ENCODE results near the gene LRP1. TPM values are rescaled to one million over a fixed set of nuclear protein-coding genes. Genes with fewer than 3 reads are reported as not detected.

LRP1 gene
- total RNA-seq, 1 experiment from 2014 or later: 0.56 TPM

- Histone ChIP-seq H3K27me3 (ENCODE audit: low read length) (no peaks in the 10 kb centered on the region), H3K9ac (ENCODE audit: low read length) (peak overlapping the region; percentile 98)
- peak; percentile 94 for DNase-seq
These were observed 115.4 kb downstream of the LRP1 start for GRCh38 chr12:57243521-57244311.

GRCh38 chr12:57244312-57244696 lies 116.0 kb downstream of the LRP1 start:
- peaks cover 7% of the 10 kb centered on the region; the same call in 1 of the 2 replicates for H4K20me1 ChIP-seq (ENCODE audit: insufficient read depth, low read depth, low read length)
- H3K4me1 ChIP-seq (ENCODE audit: low read length): peaks cover 58% of the 10 kb centered on the region
- no peak overlapping the region for H2AFZ ChIP-seq (ENCODE audit: low read length)
- no peaks in the 10 kb centered on the region for H3K36me3 ChIP-seq (ENCODE audit: insufficient read depth, low read length)
- H3K9me3 ChIP-seq (ENCODE audit: low read length): no peaks in the 10 kb centered on the region
- H3K27me3 ChIP-seq (ENCODE audit: low read length): no peaks in the 10 kb centered on the region
- peak overlapping the region; percentile 99 for H3K4me2 ChIP-seq (ENCODE audit: low read depth, low read length, poor library complexity, severe bottlenecking)
- no peak overlapping the region for H3K27ac ChIP-seq (ENCODE audit: low read length)
- no peaks in the 10 kb centered on the region for H3K9me2 ChIP-seq (replicated peaks; ENCODE audit: insufficient read depth, low read length)
- no peak for DNase-seq
- H3K4me3 ChIP-seq (ENCODE audit: low read length): no peak overlapping the region; the same call in 1 of the 2 replicates
- no peaks in the 10 kb centered on the region for H3K79me2 ChIP-seq (ENCODE audit: low read length)
- H3K9ac ChIP-seq (ENCODE audit: low read length): peak overlapping the region; percentile 98

More at GRCh38 chr12:57243521-57244311, 115.4 kb downstream of the LRP1 start:
- no peaks in the 10 kb centered on the region for H3K9me3 ChIP-seq (ENCODE audit: low read length)
- H3K36me3 ChIP-seq (ENCODE audit: insufficient read depth, low read length): no peaks in the 10 kb centered on the region
- peak overlapping the region; percentile 69 for H3K4me3 ChIP-seq (ENCODE audit: low read length)
- peaks cover 58% of the 10 kb centered on the region for H3K4me1 ChIP-seq (ENCODE audit: low read length)
- H2AFZ ChIP-seq (ENCODE audit: low read length): no peak overlapping the region
- H3K27ac ChIP-seq (ENCODE audit: low read length): peak overlapping the region; percentile 98
- no peaks in the 10 kb centered on the region for H3K79me2 ChIP-seq (ENCODE audit: low read length)
- H4K20me1 ChIP-seq (ENCODE audit: insufficient read depth, low read depth, low read length): peaks cover 7% of the 10 kb centered on the region; the same call in 1 of the 2 replicates
- H3K9me2 ChIP-seq (replicated peaks; ENCODE audit: insufficient read depth, low read length): no peaks in the 10 kb centered on the region
- peak overlapping the region; percentile 99 for H3K4me2 ChIP-seq (ENCODE audit: low read depth, low read length, poor library complexity, severe bottlenecking)

GRCh38 chr12:57247041-57247440 lies 118.8 kb downstream of the LRP1 start:
- Histone ChIP-seq H3K36me3 (ENCODE audit: insufficient read depth, low read length) (no peaks in the 10 kb centered on the region), H3K4me2 (ENCODE audit: low read depth, low read length, poor library complexity, severe bottlenecking) (no peak overlapping the region), H3K9me2 (replicated peaks; ENCODE audit: insufficient read depth, low read length) (no peaks in the 10 kb centered on the region), H3K9ac (ENCODE audit: low read length) (no peak overlapping the region), H3K27me3 (ENCODE audit: low read length) (no peaks in the 10 kb centered on the region), H2AFZ (ENCODE audit: low read length) (no peak overlapping the region), H3K9me3 (ENCODE audit: low read length) (no peaks in the 10 kb centered on the region), H3K4me3 (ENCODE audit: low read length) (no peak overlapping the region), H3K27ac (ENCODE audit: low read length) (no peak overlapping the region), H3K4me1 (ENCODE audit: low read length) (peaks cover 35% of the 10 kb centered on the region), H4K20me1 (ENCODE audit: insufficient read depth, low read depth, low read length) (no peaks in the 10 kb centered on the region), H3K79me2 (ENCODE audit: low read length) (no peaks in the 10 kb centered on the region)
- no peak for DNase-seq

GRCh38 chr12:57248934-57249742 lies 120.9 kb downstream of the LRP1 start:
- Histone ChIP-seq H3K27me3 (ENCODE audit: low read length) (no peaks in the 10 kb centered on the region), H2AFZ (ENCODE audit: low read length) (no peak overlapping the region), H3K9me2 (replicated peaks; ENCODE audit: insufficient read depth, low read length) (no peaks in the 10 kb centered on the region), H3K4me2 (ENCODE audit: low read depth, low read length, poor library complexity, severe bottlenecking) (peak overlapping the region; percentile 18), H3K4me1 (ENCODE audit: low read length) (peaks cover 14% of the 10 kb centered on the region), H3K27ac (ENCODE audit: low read length) (no peak overlapping the region), H4K20me1 (ENCODE audit: insufficient read depth, low read depth, low read length) (no peaks in the 10 kb centered on the region), H3K9me3 (ENCODE audit: low read length) (no peaks in the 10 kb centered on the region), H3K4me3 (ENCODE audit: low read length) (peak overlapping the region; percentile 44; the same call in 1 of the 2 replicates), H3K9ac (ENCODE audit: low read length) (peak overlapping the region; percentile 36; the same call in 1 of the 2 replicates), H3K36me3 (ENCODE audit: insufficient read depth, low read length) (no peaks in the 10 kb centered on the region), H3K79me2 (ENCODE audit: low read length) (no peaks in the 10 kb centered on the region)
- DNase-seq: peak; percentile 56

GRCh38 chr12:57250541-57250940 lies 122.3 kb downstream of the LRP1 start:
- Histone ChIP-seq H3K9me3 (ENCODE audit: low read length) (no peaks in the 10 kb centered on the region), H3K27me3 (ENCODE audit: low read length) (no peaks in the 10 kb centered on the region), H3K9me2 (replicated peaks; ENCODE audit: insufficient read depth, low read length) (no peaks in the 10 kb centered on the region), H3K4me2 (ENCODE audit: low read depth, low read length, poor library complexity, severe bottlenecking) (no peak overlapping the region), H3K36me3 (ENCODE audit: insufficient read depth, low read length) (no peaks in the 10 kb centered on the region), H4K20me1 (ENCODE audit: insufficient read depth, low read depth, low read length) (no peaks in the 10 kb centered on the region), H3K9ac (ENCODE audit: low read length) (no peak overlapping the region), H3K27ac (ENCODE audit: low read length) (no peak overlapping the region), H3K4me1 (ENCODE audit: low read length) (peaks cover 10% of the 10 kb centered on the region), H3K79me2 (ENCODE audit: low read length) (no peaks in the 10 kb centered on the region), H2AFZ (ENCODE audit: low read length) (no peak overlapping the region), H3K4me3 (ENCODE audit: low read length) (no peak overlapping the region)
- no peak for DNase-seq

GRCh38 chr12:57250956-57251355 lies 122.7 kb downstream of the LRP1 start, which contains the start of gene STAC3:
TSS of gene STAC3 (minus strand) at chr12:57251187. CDS start at chr12:57249636, 1,551 bp downstream.
- Histone ChIP-seq H3K79me2 (ENCODE audit: low read length) (no peaks in the 10 kb centered on the region), H3K27me3 (ENCODE audit: low read length) (no peaks in the 10 kb centered on the region), H3K9me3 (ENCODE audit: low read length) (no peaks in the 10 kb centered on the region), H3K9me2 (replicated peaks; ENCODE audit: insufficient read depth, low read length) (no peaks in the 10 kb centered on the region), H3K4me3 (ENCODE audit: low read length) (no peak within 1 kb of the TSS), H3K4me2 (ENCODE audit: low read depth, low read length, poor library complexity, severe bottlenecking) (no peak within 1 kb of the TSS), H3K27ac (ENCODE audit: low read length) (no peak within 1 kb of the TSS), H4K20me1 (ENCODE audit: insufficient read depth, low read depth, low read length) (no peaks in the 10 kb centered on the region), H3K9ac (ENCODE audit: low read length) (no peak within 1 kb of the TSS), H3K4me1 (ENCODE audit: low read length) (peaks cover 10% of the 10 kb centered on the region), H3K36me3 (ENCODE audit: insufficient read depth, low read length) (0 out of 2 replicates have a peak, but pooled peaks cover 4% of the 10 kb centered on the region), H2AFZ (ENCODE audit: low read length) (no peak within 1 kb of the TSS)
- no peak for DNase-seq

- H3K4me2 ChIP-seq (ENCODE audit: low read depth, low read length, poor library complexity, severe bottlenecking): no peak overlapping the region
- H4K20me1 ChIP-seq (ENCODE audit: insufficient read depth, low read depth, low read length): no peaks in the 10 kb centered on the region
- no peak overlapping the region for H2AFZ ChIP-seq (ENCODE audit: low read length)
- H3K4me1 ChIP-seq (ENCODE audit: low read length): peaks cover under 1% of the 10 kb centered on the region; the same call in 1 of the 2 replicates
- peaks cover 15% of the 10 kb centered on the region; the same call in 1 of the 2 replicates for H3K36me3 ChIP-seq (ENCODE audit: insufficient read depth, low read length)
- no peak overlapping the region for H3K27ac ChIP-seq (ENCODE audit: low read length)
- DNase-seq: no peak
- no peaks in the 10 kb centered on the region for H3K9me2 ChIP-seq (replicated peaks; ENCODE audit: insufficient read depth, low read length)
- H3K4me3 ChIP-seq (ENCODE audit: low read length): no peak overlapping the region
- no peaks in the 10 kb centered on the region for H3K9me3 ChIP-seq (ENCODE audit: low read length)
- H3K27me3 ChIP-seq (ENCODE audit: low read length): no peaks in the 10 kb centered on the region
- H3K9ac ChIP-seq (ENCODE audit: low read length): no peak overlapping the region
- no peaks in the 10 kb centered on the region for H3K79me2 ChIP-seq (ENCODE audit: low read length)
These were observed 126.4 kb downstream of the LRP1 start for GRCh38 chr12:57254506-57255280.
